H1 (cell line): ENCODE data around the gene CCDC121. TPM values are rescaled to one million over a fixed set of nuclear protein-coding genes. Genes with fewer than 3 reads are reported as not detected.

Experiments used
- CTCF ChIA-PET: fragments of 300-600 bp; sonication (Branson Sonifier 250); formaldehyde crosslinking; loops from one replicate; lab custom pipeline; 2021; ENCODE audit not compliant: partially characterized antibody; lab: Charles Lee
- POLR2A ChIA-PET: fragments of 300-600 bp; sonication (Branson Sonifier 250); formaldehyde crosslinking; loops from one replicate; lab custom pipeline; 2021; ENCODE audit warnings: inconsistent platforms; ENCODE audit not compliant: partially characterized antibody; lab: Charles Lee
- DNase-seq, 2 experiments: peaks; one replicate each; pipeline versions ENCODE4 v3.0.0 to v3.0.0-alpha.2; 2010 to 2022; ENCODE audit warnings: low spot score in 2 of 2, low read depth in 1 of 2, mixed read lengths in 1 of 2
- FAIRE-seq: peaks from 2 replicates; lab custom pipeline; 2011; peaks lifted over from hg19 to GRCh38; lab: Jason Lieb, UNC
- H2AFZ ChIP-seq: 2 replicates; pipeline ENCODE4 v1.8.1; 2012; ENCODE audit warnings: low read length, inconsistent platforms
- H2AK5ac ChIP-seq: 2 replicates; pipeline ENCODE4 v1.6.1; 2013; ENCODE audit warnings: low read depth, low read length
- H2BK120ac ChIP-seq: replicated peaks from 2 replicates; pipeline ENCODE3; 2013; ENCODE audit warnings: low read depth, low read length, inconsistent platforms
- H2BK12ac ChIP-seq: 2 replicates; pipeline ENCODE4 v1.6.1; 2013; ENCODE audit warnings: low read depth, low read length
- H2BK15ac ChIP-seq: 2 replicates; pipeline ENCODE4 v1.6.1; 2013; ENCODE audit warnings: low read length
- H2BK20ac ChIP-seq: 2 replicates; pipeline ENCODE4 v1.6.1; 2013; ENCODE audit warnings: low read length
- H2BK5ac ChIP-seq: 2 replicates; pipeline ENCODE4 v1.6.1; 2013; ENCODE audit warnings: low read depth, low read length
- H3K14ac ChIP-seq: 2 replicates; pipeline ENCODE4 v1.6.1; 2013; ENCODE audit warnings: inconsistent platforms; ENCODE audit not compliant: insufficient read length
- H3K18ac ChIP-seq: 2 replicates; pipeline ENCODE4 v1.6.1; 2013; ENCODE audit warnings: low read length; ENCODE audit errors: extremely low read depth
- H3K23ac ChIP-seq: 2 replicates; pipeline ENCODE4 v1.6.1; 2013; ENCODE audit warnings: inconsistent platforms; ENCODE audit not compliant: insufficient read length
- H3K23me2 ChIP-seq: 2 replicates; pipeline ENCODE4 v1.6.1; 2013; ENCODE audit warnings: low read depth, low read length
- H3K27ac ChIP-seq: 2 replicates; pipeline ENCODE4 v1.6.1; 2011; ENCODE audit warnings: low read depth, low read length, inconsistent platforms
- H3K27me3 ChIP-seq, 4 experiments: replicated peaks in 1 of 4; 1 replicate in 1 of 4; 2 replicates in 3 of 4; pipeline versions ENCODE4 v1.6.1 to v1.8.1; 2011 to 2013; ENCODE audit warnings: low read length in 3 of 4, mild to moderate bottlenecking in 3 of 4, inconsistent platforms in 2 of 4, mixed read lengths in 2 of 4, moderate library complexity in 1 of 4; ENCODE audit not compliant: control insufficient read depth in 3 of 4, insufficient read depth in 3 of 4; ENCODE audit errors: extremely low read depth in 1 of 4
- H3K36me3 ChIP-seq, 4 experiments: 2 replicates each; pipeline versions ENCODE4 v1.6.1 to v1.8.1; 2011 to 2013; ENCODE audit warnings: mild to moderate bottlenecking in 4 of 4, low read length in 3 of 4, moderate library complexity in 2 of 4, control low read depth in 1 of 4, inconsistent platforms in 1 of 4; ENCODE audit not compliant: insufficient read depth in 4 of 4, control insufficient read depth in 2 of 4
- H3K4ac ChIP-seq: replicated peaks from 2 replicates; pipeline ENCODE3; 2013; ENCODE audit warnings: low read length, low read depth, mixed read lengths, inconsistent platforms; ENCODE audit not compliant: insufficient read length
- H3K4me1 ChIP-seq, 4 experiments: replicated peaks in 1 of 4; 1 replicate in 1 of 4; 2 replicates in 3 of 4; pipeline versions ENCODE4 v1.6.1 to v1.8.1; 2011 to 2013; ENCODE audit warnings: low read length in 3 of 4, inconsistent platforms in 2 of 4, mixed read lengths in 1 of 4; ENCODE audit not compliant: insufficient read depth in 4 of 4, control insufficient read depth in 3 of 4
- H3K4me2 ChIP-seq, 2 experiments: 2 replicates each; pipeline versions ENCODE4 v1.6.1 to v1.8.1; 2011 to 2013; ENCODE audit warnings: low read depth in 2 of 2, low read length in 2 of 2, control low read depth in 1 of 2, inconsistent platforms in 1 of 2, mild to moderate bottlenecking in 1 of 2; ENCODE audit not compliant: insufficient read depth in 1 of 2
- H3K4me3 ChIP-seq, 4 experiments: fragments of 200-600, 300-600 bp in 1 of 4; sonication (generic), shearing (Covaris generic), sonication (Bioruptor Twin) in 1 of 4; 2 replicates each; pipeline versions ENCODE4 v1.5.1 to v1.8.1; 2011 to 2016; ENCODE audit warnings: low read length in 4 of 4, low read depth in 3 of 4, control low read depth in 2 of 4, inconsistent platforms in 2 of 4, mild to moderate bottlenecking in 2 of 4, mixed read lengths in 1 of 4, moderate library complexity in 1 of 4; ENCODE audit not compliant: insufficient read depth in 2 of 4; ENCODE audit errors: extremely low read depth in 1 of 4
- H3K56ac ChIP-seq: replicated peaks from 2 replicates; pipeline ENCODE3; 2013; ENCODE audit warnings: low read depth, mild to moderate bottlenecking, mixed read lengths, low read length, inconsistent platforms; ENCODE audit not compliant: insufficient read length
- H3K79me1 ChIP-seq: 2 replicates; pipeline ENCODE4 v1.6.1; 2013; ENCODE audit warnings: low read depth, low read length, control low read depth
- H3K79me2 ChIP-seq, 2 experiments: 2 replicates each; pipeline versions ENCODE4 v1.6.1 to v1.8.1; 2012 to 2013; ENCODE audit warnings: low read length in 2 of 2, mild to moderate bottlenecking in 2 of 2, inconsistent platforms in 1 of 2; ENCODE audit not compliant: insufficient read depth in 2 of 2, control insufficient read depth in 1 of 2
- H3K9ac ChIP-seq, 4 experiments: replicated peaks in 1 of 4; 1 replicate in 1 of 4; 2 replicates in 3 of 4; pipeline versions ENCODE4 v1.6.1 to v1.8.1; 2011 to 2013; ENCODE audit warnings: low read depth in 3 of 4, low read length in 3 of 4, control low read depth in 2 of 4, mild to moderate bottlenecking in 2 of 4, moderate library complexity in 2 of 4, inconsistent platforms in 1 of 4; ENCODE audit errors: extremely low read depth in 1 of 4
- H3K9me3 ChIP-seq, 2 experiments: 2 replicates each; pipeline versions ENCODE4 v1.6.1 to v1.8.1; 2012 to 2013; ENCODE audit warnings: mild to moderate bottlenecking in 2 of 2, moderate library complexity in 2 of 2, control low read depth in 1 of 2, inconsistent platforms in 1 of 2, low read depth in 1 of 2, low read length in 1 of 2, mixed read lengths in 1 of 2; ENCODE audit not compliant: insufficient read depth in 2 of 2
- H4K20me1 ChIP-seq, 2 experiments: replicated peaks in 1 of 2; 2 replicates each; pipeline versions ENCODE3 to v1.8.1; 2011 to 2013; ENCODE audit warnings: inconsistent platforms in 2 of 2, low read length in 2 of 2, mild to moderate bottlenecking in 1 of 2; ENCODE audit not compliant: insufficient read depth in 2 of 2, control insufficient read depth in 1 of 2
- H4K5ac ChIP-seq: 2 replicates; pipeline ENCODE4 v1.6.1; 2013; ENCODE audit warnings: low read length, low read depth, mixed read lengths, inconsistent platforms; ENCODE audit not compliant: insufficient read length
- H4K8ac ChIP-seq: 2 replicates; pipeline ENCODE4 v1.8.0; 2013; ENCODE audit warnings: mild to moderate bottlenecking, moderate library complexity, low read length, inconsistent platforms; ENCODE audit not compliant: insufficient read depth; ENCODE audit errors: extremely low read depth
- H4K91ac ChIP-seq: replicated peaks from 2 replicates; pipeline ENCODE3; 2013; ENCODE audit warnings: low read length, mixed read lengths, inconsistent platforms; ENCODE audit not compliant: insufficient read length
- BRCA1 ChIP-seq: IDR thresholded peaks from 2 replicates; pipeline ENCODE4 v1.6.1; 2012; ENCODE audit warnings: low read depth, low read length, improper control_type of control experiment
- CBX5 ChIP-seq: fragments of 300-800, 300-1000 bp; sonication (generic); IDR thresholded peaks from 2 replicates; pipeline ENCODE4 v1.7.1; 2016; ENCODE audit warnings: antibody characterized with exemption, low read length, low read depth
- FOSL1 ChIP-seq: IDR thresholded peaks from 2 replicates; pipeline ENCODE4 v1.6.1; 2011; ENCODE audit warnings: mild to moderate bottlenecking, low read depth, low read length, moderate library complexity; ENCODE audit not compliant: insufficient read depth
- KDM4A ChIP-seq: IDR thresholded peaks from one replicate; pipeline ENCODE4 v1.7.1; 2012; ENCODE audit warnings: low read depth, mild to moderate bottlenecking, moderate library complexity, low read length, inconsistent platforms; ENCODE audit not compliant: severe bottlenecking
- POU5F1 ChIP-seq: IDR thresholded peaks from 2 replicates; pipeline ENCODE4 v1.6.1; 2011; ENCODE audit warnings: low read depth, mild to moderate bottlenecking, low read length, moderate library complexity
- WGBS, 2 experiments: shearing (Covaris generic) in 1 of 2; methylation state at CpG; one replicate each; pipeline versions ENCODE4 v1.1.6 to v1.1.7; 2013 to 2015; ENCODE audit warnings: low lambda C conversion rate in 2 of 2, mixed read lengths in 2 of 2, inconsistent platforms in 1 of 2, low coverage in 1 of 2, missing lambda C conversion rate in 1 of 2; ENCODE audit not compliant: insufficient replicate concordance in 2 of 2, insufficient coverage in 1 of 2, insufficient read length in 1 of 2; ENCODE audit errors: extremely low coverage in 1 of 2, missing lambda C conversion rate in 1 of 2; 5-methylcytosine and 5-hydroxymethylcytosine counted together
- polyA plus RNA-seq, 7 experiments: library from polyadenylated mRNA; depleted of rRNA in 3 of 7; stranded (reverse) in 5 of 7; unstranded in 2 of 7; fragments of >200 nt in 5 of 7; fragments of 200-250 nt in 2 of 7; gene quantifications; 1 replicate in 5 of 7; 2 replicates in 1 of 7; 4 replicates in 1 of 7; pipeline versions ENCODE4 v1.2.1 to v1.2.3, GENCODE V29; 2011 to 2013; ENCODE audit warnings: missing spikeins in 2 of 7, mixed read lengths in 2 of 7
- total RNA-seq: library from RNA; stranded (reverse); fragmentation: NEBNext Ultra II Directional; extraction: Animal tissue kit (Norgen Biotek cat#: 25700); gene quantifications from 2 replicates; pipeline ENCODE4 v1.2.1, GENCODE V29; 2021

CCDC121 gene
- total and polyA plus RNA-seq, 2 of the 8 experiments (the other 6 are each of a cell fraction or from before 2014, with no cell fraction given): 0.68 to 1.5 TPM

GRCh38 chr2:27636766-27637165 lies 8.0 kb upstream of the CCDC121 start:
- Histone ChIP-seq H2BK5ac (no peak overlapping the region), H4K8ac (no peak overlapping the region), H3K27ac (no peak overlapping the region), H3K36me3 (peaks cover 15 to 64% (median 53%) of the 10 kb centered on the region in 4 experiments), H3K56ac (no peak overlapping the region), H3K4me1 (no peaks in the 10 kb centered on the region), H2BK15ac (no peak overlapping the region), H2BK12ac (no peak overlapping the region), H2AK5ac (no peak overlapping the region), H3K9me3 (no peaks in the 10 kb centered on the region), H3K4me2 (no peak overlapping the region), H3K23me2 (no peaks in the 10 kb centered on the region), H3K79me1 (no peaks in the 10 kb centered on the region), H3K4ac (no peak overlapping the region), H3K14ac (no peak overlapping the region), H2AFZ (no peak overlapping the region), H3K23ac (no peak overlapping the region), H2BK20ac (no peak overlapping the region), H3K18ac (no peak overlapping the region), H4K20me1 (peaks cover 0 to 2% of the 10 kb centered on the region in 2 experiments), H2BK120ac (no peak overlapping the region), H4K91ac (no peak overlapping the region), H3K4me3 (no peak overlapping the region), H3K27me3 (no peaks in the 10 kb centered on the region), H3K9ac (no peak overlapping the region), H4K5ac (no peak overlapping the region), H3K79me2 (no peaks in the 10 kb centered on the region)
- WGBS, 2 experiments: 90% methylated on average over 5 of the region's 5 CpGs; no CpG with 5 or more reads in 1 of the 2 experiments
- TF ChIP-seq FOSL1 (no peak), POU5F1 (no peak), KDM4A (no peak), BRCA1 (no peak), CBX5 (no peak)
- CTCF ChIA-PET: interaction anchor here (1.5 kb wide), 1 partner anchor 47 kb away, joined by 4 read pairs; no protein-coding TSS in a partner anchor
- POLR2A ChIA-PET: interaction anchor here (0.7 to 1.7 kb wide), 2 partner anchors 9 to 14 kb away, joined by 4 read pairs; no protein-coding TSS in a partner anchor
- DNase-seq (no peak), FAIRE-seq (no peak)
